Subcutaneous adipose tissue (tissue), 4 donors: ENCODE measurements around the gene HAUS7. TPM values are rescaled to one million over a fixed set of nuclear protein-coding genes. Genes with fewer than 3 reads are reported as not detected.

Experiments
- CTCF ChIP-seq: fragments of 450-650 bp; IDR thresholded peaks from one replicate; pipeline ENCODE4 v1.5.1; 2016; ENCODE audit warnings: low read depth, mild to moderate bottlenecking, control low read depth, antibody characterized with exemption, moderate library complexity
- small RNA-seq: library from RNA; depleted of rRNA; stranded (forward); fragments of <200 nt; gene quantifications from one replicate; pipeline ENCODE3, GENCODE V24; 2016
- total RNA-seq, 4 donors: library from RNA; depleted of rRNA; stranded (reverse); fragments of >200 nt; gene quantifications; one replicate each; pipeline ENCODE4 v1.1.0, GENCODE V29; 2016

HAUS7 gene
- total RNA-seq, 4 donors from 2014 or later = 14.2 to 29.4 (median 16.3) TPM

- TF ChIP-seq CTCF = no peak
Measured at GRCh38 chrX:153398275-153398960, 72.0 kb downstream of the HAUS7 start.

Small RNA genes within 50 kb of the gene (small RNA-seq; reads per million reads assigned to genes)
- gene RN7SL667P = not detected

Other genes with a start within 250 kb of the HAUS7 start
- not detected for gene PNMA6F, start 148.8 kb downstream of the HAUS7 start, total RNA-seq
- gene ZNF275, start 136.4 kb downstream of the HAUS7 start, total RNA-seq = 10 to 100 TPM in 3 of 4 donors, 1 to 10 TPM in 1; 8.3 to 30.9 (median 15.9) TPM
- not detected for gene PNMA6E, start 69.2 kb downstream of the HAUS7 start, total RNA-seq
- 1 to 10 TPM in 3 of 4 donors, under 1 TPM in 1; 0.98 to 3.6 (median 1.4) TPM for gene ZFP92, start 59.1 kb downstream of the HAUS7 start, total RNA-seq
- gene TREX2, start 24.5 kb downstream of the HAUS7 start, total RNA-seq = 1 to 10 TPM in 3 of 4 donors, not detected in 1; 1.1 to 2.8 (median 2.4) TPM
- gene BGN, start 24.4 kb upstream of the HAUS7 start, total RNA-seq = 10 to 100 TPM; 13.4 to 43.0 (median 20.0) TPM
- not detected for gene ATP2B3, start 47.1 kb upstream of the HAUS7 start, total RNA-seq
- 10 to 100 TPM; 25.6 to 37.5 (median 30.6) TPM for gene CCNQ, start 128.6 kb upstream of the HAUS7 start, total RNA-seq
- under 1 TPM in 3 of 4 donors, not detected in 1; 0.22 to 0.38 (median 0.34) TPM for gene DUSP9, start 176.6 kb upstream of the HAUS7 start, total RNA-seq
- 1 to 10 TPM in 2 of 4 donors, not detected in 2; 1.8 to 2.6 TPM for gene PNCK, start 203.2 kb upstream of the HAUS7 start, total RNA-seq
- 10 to 100 TPM; 20.2 to 98.0 (median 30.6) TPM for gene SLC6A8, start 217.3 kb upstream of the HAUS7 start, total RNA-seq